K562 (cell line): ENCODE results near the gene TFF2. TPM values are rescaled to one million over a fixed set of nuclear protein-coding genes. Genes with fewer than 3 reads are reported as not detected.

Experiments
- ATAC-seq: fragments of 200-7000 bp; cut with Tn5 transposase; 3 replicates; pipeline ENCODE4 v1.9.1; 2020; ENCODE audit warnings: moderate library complexity
- BruUV-seq: library from RNA; stranded (reverse); fragments of 400-500 nt; replicated peaks from 2 replicates; lab custom pipeline; 2021; lab: Mats Ljungman, UMichigan
- CTCF ChIA-PET: fragments of 300-600 bp; formaldehyde crosslinking; extraction: SDS; loops from one replicate; lab custom pipeline; 2021; ENCODE audit warnings: low intra/inter-chr PET ratio; lab: Yijun Ruan, JAX
- POLR2A ChIA-PET: fragments of 300-600, 350-650 bp; sonication (Branson Sonifier 250); formaldehyde crosslinking; extraction: SDS; loops from one replicate; lab custom pipeline; 2021; ENCODE audit warnings: antibody characterized with exemption, inconsistent platforms; lab: Yijun Ruan, JAX
- DNase-seq, 4 experiments: peaks; one replicate each; pipeline versions ENCODE4 v3.0.0 to v3.0.0-alpha.2; 2011 to 2018; ENCODE audit warnings: low spot score in 3 of 4, mixed read lengths in 3 of 4; ENCODE audit errors: extremely low read depth in 1 of 4
- FAIRE-seq: peaks from 2 replicates; lab custom pipeline; 2011; peaks lifted over from hg19 to GRCh38; lab: Jason Lieb, UNC
- H2AFZ ChIP-seq: 2 replicates; pipeline ENCODE4 v1.6.0; 2011; ENCODE audit warnings: low read depth, low read length, control low read depth, inconsistent platforms
- H3K27ac ChIP-seq: fragments of 200-600 bp; 3 replicates; pipeline ENCODE4 v1.8.0; 2011; ENCODE audit warnings: low read depth, mild to moderate bottlenecking, control low read depth, inconsistent platforms, low read length, moderate library complexity, mixed read lengths; ENCODE audit errors: extremely low read depth
- H3K27me3 ChIP-seq, 2 experiments: fragments of 300-600 bp in 1 of 2; 2 replicates in 1 of 2; 3 replicates in 1 of 2; pipeline versions ENCODE4 v1.6.0 to v1.8.0; 2011; ENCODE audit warnings: inconsistent platforms in 2 of 2, low read length in 2 of 2, mild to moderate bottlenecking in 1 of 2, mixed read lengths in 1 of 2, moderate library complexity in 1 of 2; ENCODE audit not compliant: control insufficient read depth in 2 of 2, insufficient read depth in 2 of 2
- H3K36me3 ChIP-seq: fragments of 300-600 bp; 3 replicates; pipeline ENCODE4 v1.8.0; 2011; ENCODE audit warnings: mild to moderate bottlenecking, low read length, inconsistent platforms; ENCODE audit not compliant: control insufficient read depth, insufficient read depth
- H3K4me1 ChIP-seq, 2 experiments: fragments of 200-600 bp in 1 of 2; replicated peaks in 1 of 2; 2 replicates in 1 of 2; 3 replicates in 1 of 2; pipeline versions ENCODE4 v1.5.1 to v1.8.0; 2011; ENCODE audit warnings: inconsistent platforms in 2 of 2, low read length in 2 of 2, mild to moderate bottlenecking in 1 of 2, mixed read lengths in 1 of 2, moderate library complexity in 1 of 2; ENCODE audit not compliant: control insufficient read depth in 2 of 2, insufficient read depth in 2 of 2
- H3K4me2 ChIP-seq: 2 replicates; pipeline ENCODE4 v1.6.1; 2011; ENCODE audit warnings: low read length, control low read depth, inconsistent platforms, mixed read lengths; ENCODE audit not compliant: insufficient read depth
- H3K4me3 ChIP-seq: fragments of 200-600 bp; sonication (generic), shearing (Covaris generic); 2 replicates; pipeline ENCODE4 v1.5.1; 2016; ENCODE audit warnings: control low read depth, inconsistent platforms
- H3K79me2 ChIP-seq: fragments of 200-600 bp; 3 replicates; pipeline ENCODE4 v1.8.0; 2011; ENCODE audit warnings: low read length, inconsistent platforms; ENCODE audit not compliant: control insufficient read depth, insufficient read depth
- H3K9ac ChIP-seq, 2 experiments: 2 replicates each; pipeline versions ENCODE4 v1.6.0 to v1.6.1; 2011; ENCODE audit warnings: low read depth in 2 of 2, low read length in 2 of 2, control low read depth in 1 of 2, inconsistent platforms in 1 of 2, mild to moderate bottlenecking in 1 of 2, mixed read lengths in 1 of 2; ENCODE audit not compliant: insufficient read depth in 1 of 2
- H3K9me1 ChIP-seq: one replicate; pipeline ENCODE4 v1.6.0; 2011; ENCODE audit warnings: inconsistent platforms, mild to moderate bottlenecking, low read length, moderate library complexity; ENCODE audit not compliant: control insufficient read depth, insufficient read depth
- H3K9me3 ChIP-seq: replicated peaks from 2 replicates; pipeline ENCODE4 v1.5.1; 2011; ENCODE audit warnings: low read depth, low read length, inconsistent platforms; ENCODE audit not compliant: control insufficient read depth, insufficient read depth
- H4K20me1 ChIP-seq: replicated peaks from 2 replicates; pipeline ENCODE4 v1.6.1; 2011; ENCODE audit warnings: low read length, inconsistent platforms, mixed read lengths; ENCODE audit not compliant: control insufficient read depth, insufficient read depth
- CAMTA2 ChIP-seq: fragments of 250-450 bp; sonication (Bioruptor Pico); conservative IDR thresholded peaks from 2 replicates; pipeline ENCODE4 v1.5.1; 2022
- CBFB ChIP-seq: sonication (generic); formaldehyde crosslinking; IDR thresholded peaks from 2 replicates; pipeline ENCODE4 v1.4.0; 2020; ENCODE audit warnings: mild to moderate bottlenecking, missing genetic modification reagents
- CBX3 ChIP-seq, 2 experiments: IDR thresholded peaks; 1 replicate in 1 of 2; 2 replicates in 1 of 2; pipeline ENCODE4 v1.6.1; 2012; ENCODE audit warnings: inconsistent platforms in 2 of 2, low read length in 2 of 2, borderline replicate concordance in 1 of 2, control low read depth in 1 of 2
- E2F3 ChIP-seq: fragments of 250-450 bp; sonication (Bioruptor Pico); IDR thresholded peaks from 2 replicates; pipeline ENCODE4 v1.4.0; 2020; ENCODE audit warnings: mild to moderate bottlenecking
- EP300 ChIP-seq: IDR thresholded peaks from 2 replicates; pipeline ENCODE4 v1.6.1; 2012; ENCODE audit warnings: low read length, improper control_type of control experiment
- HDAC1 ChIP-seq, 2 experiments: fragments of 450-650 bp; IDR thresholded peaks; 2 replicates each; pipeline ENCODE4 v1.6.1; 2016 to 2017; ENCODE audit warnings: inconsistent platforms in 1 of 2, mild to moderate bottlenecking in 1 of 2, moderate library complexity in 1 of 2
- HOXB6 ChIP-seq: fragments of 250-450 bp; sonication (Bioruptor Pico); IDR thresholded peaks from 2 replicates; pipeline ENCODE4 v1.5.1; 2022; ENCODE audit warnings: mild to moderate bottlenecking, borderline replicate concordance
- JUN ChIP-seq, 2 experiments: sonication (generic) in 1 of 2; formaldehyde crosslinking in 1 of 2; IDR thresholded peaks; 2 replicates each; pipeline versions ENCODE4 v1.6.1 to v1.8.0; 2012 to 2022; ENCODE audit warnings: borderline replicate concordance in 2 of 2, mild to moderate bottlenecking in 2 of 2, improper control_type of control experiment in 1 of 2, low read depth in 1 of 2, low read length in 1 of 2, missing genetic modification reagents in 1 of 2
- KDM1A ChIP-seq, 2 experiments: fragments of 450-650 bp; IDR thresholded peaks; 2 replicates each; pipeline ENCODE4 v1.6.1; 2016; ENCODE audit warnings: mild to moderate bottlenecking in 2 of 2
- LEF1 ChIP-seq: fragments of 450-650 bp; IDR thresholded peaks from 2 replicates; pipeline ENCODE4 v1.6.1; 2016; ENCODE audit warnings: mild to moderate bottlenecking
- MEIS2 ChIP-seq: fragments of 450-650 bp; IDR thresholded peaks from 2 replicates; pipeline ENCODE4 v1.6.1; 2014; ENCODE audit warnings: mild to moderate bottlenecking; ENCODE audit not compliant: partially characterized antibody
- NFIC ChIP-seq: fragments of 450-650 bp; IDR thresholded peaks from 2 replicates; pipeline ENCODE4 v1.6.1; 2017; ENCODE audit warnings: mild to moderate bottlenecking, inconsistent platforms
- NR2C2 ChIP-seq, 2 experiments: fragments of 200-800 bp in 1 of 2; sonication (Bioruptor generic) in 1 of 2; sonication (generic) in 1 of 2; formaldehyde crosslinking in 1 of 2; IDR thresholded peaks; 2 replicates each; pipeline versions ENCODE4 v1.6.1 to v1.8.0; 2016 to 2022; ENCODE audit warnings: mild to moderate bottlenecking in 1 of 2, missing compliant biosample characterization in 1 of 2, missing genetic modification characterization in 1 of 2, missing genetic modification reagents in 1 of 2
- RBFOX2 ChIP-seq: fragments of 200-400 bp; formaldehyde crosslinking; IDR thresholded peaks from 2 replicates; pipeline ENCODE4 v1.6.1; 2017; ENCODE audit warnings: low read depth, mild to moderate bottlenecking, low read length, moderate library complexity
- RCOR1 ChIP-seq, 2 experiments: IDR thresholded peaks; 2 replicates each; pipeline ENCODE4 v1.6.1; 2012; ENCODE audit warnings: low read depth in 2 of 2, low read length in 2 of 2, borderline replicate concordance in 1 of 2, improper control_type of control experiment in 1 of 2
- SUPT5H ChIP-seq: fragments of 450-650 bp; IDR thresholded peaks from 2 replicates; pipeline ENCODE4 v1.6.1; 2016
- THRAP3 ChIP-seq: fragments of 450-650 bp; IDR thresholded peaks from 2 replicates; pipeline ENCODE4 v1.6.1; 2016; ENCODE audit warnings: mild to moderate bottlenecking, inconsistent platforms, borderline replicate concordance
- ZBED1 ChIP-seq: IDR thresholded peaks from 2 replicates; pipeline ENCODE4 v1.6.1; 2014
- ZFX ChIP-seq: sonication (generic); formaldehyde crosslinking; IDR thresholded peaks from 2 replicates; pipeline ENCODE4 v1.8.0; 2022; ENCODE audit warnings: mild to moderate bottlenecking, missing genetic modification reagents, moderate library complexity
- ZNF3 ChIP-seq: fragments of 250-450 bp; sonication (Bioruptor Pico); IDR thresholded peaks from 2 replicates; pipeline ENCODE4 v1.5.0; 2021; ENCODE audit warnings: mild to moderate bottlenecking, moderate library complexity
- ZNF830 ChIP-seq: fragments of 250-450 bp; sonication (Bioruptor Pico); IDR thresholded peaks from 2 replicates; pipeline ENCODE4 v1.5.0; 2021; ENCODE audit warnings: mild to moderate bottlenecking
- WGBS: fragments of 100-300 bp; shearing (Covaris generic); methylation state at CpG from one replicate; pipeline ENCODE4 v1.1.6; 2016; ENCODE audit warnings: low coverage, mixed read lengths; ENCODE audit not compliant: insufficient coverage; ENCODE audit errors: missing lambda C conversion rate; 5-methylcytosine and 5-hydroxymethylcytosine counted together
- in situ Hi-C: fragments of 300-500 bp; cut with MboI; formaldehyde crosslinking; loops from 4 replicates; pipeline ENCODE4 v1.15.0; 2018; ENCODE audit warnings: inconsistent platforms, mixed read lengths
- intact Hi-C: fragments of 100-400 bp; cut with micrococcal nuclease; formaldehyde crosslinking; loops from 2 replicates; pipeline ENCODE4 v1.14.2; 2022
- polyA plus RNA-seq, 8 experiments: library from polyadenylated mRNA; depleted of rRNA in 4 of 8; stranded (reverse) in 5 of 8; unstranded in 3 of 8; fragments of >200 nt; fragmentation: Nextera tagmentation in 2 of 8; fragmentation: Illumina TruSeq in 1 of 8; extraction: Ambion mirVana in 2 of 8; extraction: Trizol in 1 of 8; gene quantifications; 2 replicates each; pipeline versions ENCODE4 v1.2.1 to v1.2.3, GENCODE V29; 2011 to 2014; ENCODE audit warnings: inconsistent platforms in 1 of 8, missing spikeins in 1 of 8
- total RNA-seq, 7 experiments: library from RNA; depleted of rRNA in 6 of 7; stranded (reverse); fragments of >200 nt in 6 of 7; fragmentation: Illumina TruSeq in 2 of 7; extraction: Trizol in 2 of 7; gene quantifications; 2 replicates each; pipeline versions ENCODE4 v1.2.1 to v1.2.3, GENCODE V29; 2011 to 2021; ENCODE audit warnings: low replicate concordance in 1 of 7
- TF ChIP-seq, protein P1 (sequence below): sonication (generic); IDR thresholded peaks from 2 replicates; pipeline ENCODE4 v1.6.1; 2016
- TF ChIP-seq, protein P2 (sequence below): fragments of 450-650 bp; IDR thresholded peaks from 2 replicates; pipeline ENCODE4 v1.6.1; 2016; ENCODE audit warnings: low read depth, mild to moderate bottlenecking, moderate library complexity

The TFF2 gene
- total and polyA plus RNA-seq, 9 of the 15 experiments (the other 6 are each of a cell fraction or from before 2014, with no cell fraction given), result not detected

DNA sequence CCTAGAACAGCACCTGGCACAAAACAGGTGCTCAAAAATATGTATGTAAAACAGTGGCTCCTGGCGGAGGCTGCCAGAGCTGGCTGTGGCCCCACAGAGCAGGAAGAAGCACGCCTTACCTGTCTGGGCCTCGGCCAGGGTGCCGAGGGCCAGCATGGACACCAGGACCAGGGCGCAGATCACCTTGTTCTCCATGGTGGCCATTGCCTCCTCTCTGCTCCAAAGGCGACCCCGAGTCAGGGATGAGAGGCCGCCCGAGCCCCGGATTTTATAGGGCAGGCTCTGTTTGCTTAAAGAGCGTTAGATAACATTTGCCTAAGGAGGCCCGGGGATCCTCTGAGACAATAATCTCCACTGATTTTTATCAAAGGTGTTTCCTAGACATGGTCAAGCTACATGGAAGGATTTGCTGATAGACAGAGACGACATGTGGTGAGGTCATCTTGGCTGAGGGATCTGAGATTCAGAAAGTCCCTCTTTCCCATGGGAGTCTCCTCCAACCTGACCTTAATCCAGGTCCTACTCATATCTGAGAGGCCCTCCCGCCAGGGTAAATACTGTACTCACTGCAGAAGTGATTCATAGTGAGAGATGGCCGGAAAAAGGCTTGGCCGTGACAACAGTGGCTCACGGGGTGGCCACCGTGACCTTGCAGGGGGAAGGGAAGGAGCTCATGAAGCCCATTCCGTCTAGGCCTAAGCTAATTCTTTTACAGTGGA lies 15.7 kb upstream of the TFF2 start, which contains the start of gene TFF1:
Gene TFF1 (minus strand): TSS at position 244 of the 719 bp plus-strand sequence. CDS start 40 bp downstream, at position 204.
- ATAC-seq (peak; percentile 24; the same call in 2 of the 3 replicates), FAIRE-seq (peak; percentile 80), DNase-seq (peak in 1 of 4 experiments; percentile 21)
- no peaks in the 10 kb centered on the region for H3K9me3 ChIP-seq
- H3K36me3 ChIP-seq, result no peaks in the 10 kb centered on the region
- H3K79me2 ChIP-seq, result no peaks in the 10 kb centered on the region
- H3K4me2 ChIP-seq, result no peak within 1 kb of the TSS
- H3K4me1 ChIP-seq, result peaks cover 10 to 22% of the 10 kb centered on the region in 2 experiments; a peak in 3 of 5 replicates
- H3K27me3 ChIP-seq, result peaks cover 25 to 53% of the 10 kb centered on the region in 2 experiments
- in situ Hi-C loops (no loop called here), intact Hi-C loops (loop anchor here (10.0 kb wide), 1 partner anchor 168 kb away; no protein-coding TSS in a partner anchor)
- no peak within 1 kb of the TSS for H3K27ac ChIP-seq
- H3K9me1 ChIP-seq, result no peaks in the 10 kb centered on the region
- no peak within 1 kb of the TSS for H2AFZ ChIP-seq
- H3K4me3 ChIP-seq, result no peak within 1 kb of the TSS
- BruUV-seq, result no TSS peak
- ChIA-PET CTCF (no interaction called here), POLR2A (interaction anchor here (0.6 kb wide), 2 partner anchors 27 to 90 kb away, joined by 3 to 4 read pairs; no protein-coding TSS in a partner anchor)
- no peak within 1 kb of the TSS for H3K9ac ChIP-seq
- 16% methylated on average over 19 of the region's 19 CpGs for WGBS
- 0 out of 2 replicates have a peak, but pooled peaks cover 5% of the 10 kb centered on the region for H4K20me1 ChIP-seq
- TF ChIP-seq MEIS2 (peak; percentile 38), NR2C2 (CRISPR knock-in tag; IDR thresholded peaks at IDR 0.05) (no peak), NR2C2 (tag; IDR thresholded peaks at IDR 0.05) (peak; percentile 31; the same call in 1 of the 2 replicates), ZNF830 (no peak), ZBED1 (no peak), RCOR1 (IDR thresholded peaks at IDR 0.05; ENCODE audit: borderline replicate concordance in 1 of 2, low read depth in 2 of 2, low read length in 2 of 2) (peak in 1 of 2 experiments; percentile 39; a peak in 1 of 4 replicates), SUPT5H (no peak), KDM1A (IDR thresholded peaks at IDR 0.05) (peak in 1 of 2 experiments; percentile 51; a peak in 1 of 4 replicates), CBX3 (IDR thresholded peaks at IDR 0.05; ENCODE audit: borderline replicate concordance in 1 of 2, low read length in 2 of 2) (no peak), CBFB (CRISPR knock-in tag) (no peak), E2F3 (CRISPR knock-in tag) (no peak), NFIC (no peak), ZFX (CRISPR knock-in tag) (no peak), THRAP3 (no peak), HDAC1 (IDR thresholded peaks at IDR 0.05) (0 out of 4 replicates have a peak, but pooled peaks of 1 of the 2 experiments have one; percentile 16), EP300 (no peak), ZNF3 (CRISPR knock-in tag) (no peak), JUN (IDR thresholded peaks at IDR 0.05; ENCODE audit: borderline replicate concordance, low read depth, low read length) (peak; percentile 43; the same call in 1 of the 2 replicates), JUN (CRISPR knock-in tag; IDR thresholded peaks at IDR 0.05; ENCODE audit: borderline replicate concordance) (no peak), RBFOX2 (no peak), HOXB6 (CRISPR knock-in tag) (no peak), LEF1 (peak; percentile 37; the same call in 1 of the 2 replicates), CAMTA2 (CRISPR knock-in tag) (no peak)
- TF ChIP-seq, protein P1, sequence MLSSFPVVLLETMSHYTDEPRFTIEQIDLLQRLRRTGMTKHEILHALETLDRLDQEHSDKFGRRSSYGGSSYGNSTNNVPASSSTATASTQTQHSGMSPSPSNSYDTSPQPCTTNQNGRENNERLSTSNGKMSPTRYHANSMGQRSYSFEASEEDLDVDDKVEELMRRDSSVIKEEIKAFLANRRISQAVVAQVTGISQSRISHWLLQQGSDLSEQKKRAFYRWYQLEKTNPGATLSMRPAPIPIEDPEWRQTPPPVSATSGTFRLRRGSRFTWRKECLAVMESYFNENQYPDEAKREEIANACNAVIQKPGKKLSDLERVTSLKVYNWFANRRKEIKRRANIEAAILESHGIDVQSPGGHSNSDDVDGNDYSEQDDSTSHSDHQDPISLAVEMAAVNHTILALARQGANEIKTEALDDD, result no peak
- TF ChIP-seq, protein P2, sequence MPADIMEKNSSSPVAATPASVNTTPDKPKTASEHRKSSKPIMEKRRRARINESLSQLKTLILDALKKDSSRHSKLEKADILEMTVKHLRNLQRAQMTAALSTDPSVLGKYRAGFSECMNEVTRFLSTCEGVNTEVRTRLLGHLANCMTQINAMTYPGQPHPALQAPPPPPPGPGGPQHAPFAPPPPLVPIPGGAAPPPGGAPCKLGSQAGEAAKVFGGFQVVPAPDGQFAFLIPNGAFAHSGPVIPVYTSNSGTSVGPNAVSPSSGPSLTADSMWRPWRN, result no peak
